Hepatocyte (in vitro differentiated cells): ENCODE data around the gene CMTM7. TPM values are rescaled to one million over a fixed set of nuclear protein-coding genes. Genes with fewer than 3 reads are reported as not detected.

Source experiments
- DNase-seq: peaks from one replicate; pipeline ENCODE4 v3.0.0-alpha.2; 2016; ENCODE audit warnings: low spot score
- H2AFZ ChIP-seq: fragments of 200-600 bp; sonication (generic); 2 replicates; pipeline ENCODE4 v1.6.0; 2016; ENCODE audit warnings: antibody characterized with exemption, mild to moderate bottlenecking
- H3K27ac ChIP-seq: fragments of 200-600 bp; sonication (generic); 2 replicates; pipeline ENCODE4 v1.5.1; 2016; ENCODE audit warnings: mild to moderate bottlenecking
- H3K27me3 ChIP-seq: fragments of 200-600 bp; sonication (generic); 2 replicates; pipeline ENCODE4 v1.6.1; 2016
- H3K36me3 ChIP-seq: fragments of 200-600 bp; sonication (generic); replicated peaks from 2 replicates; pipeline ENCODE4 v1.5.1; 2016; ENCODE audit warnings: low read depth; ENCODE audit not compliant: insufficient read depth
- H3K4me1 ChIP-seq: fragments of 200-600 bp; sonication (generic); 2 replicates; pipeline ENCODE4 v1.5.1; 2016; ENCODE audit warnings: mild to moderate bottlenecking, moderate library complexity; ENCODE audit not compliant: insufficient read depth
- H3K4me2 ChIP-seq: fragments of 200-600 bp; sonication (generic); 2 replicates; pipeline ENCODE4 v1.6.0; 2016
- H3K4me3 ChIP-seq: fragments of 200-600 bp; sonication (generic); 2 replicates; pipeline ENCODE4 v1.5.1; 2016; ENCODE audit warnings: mild to moderate bottlenecking
- H3K79me2 ChIP-seq: fragments of 200-600 bp; sonication (generic); 2 replicates; pipeline ENCODE4 v1.6.0; 2017; ENCODE audit warnings: mild to moderate bottlenecking
- H3K9me2 ChIP-seq: fragments of 200-600 bp; sonication (generic); replicated peaks from 2 replicates; pipeline ENCODE4 v1.6.0; 2017; ENCODE audit warnings: mild to moderate bottlenecking; ENCODE audit not compliant: insufficient read depth
- H3K9me3 ChIP-seq: fragments of 200-600 bp; sonication (generic); 2 replicates; pipeline ENCODE4 v1.5.1; 2016; ENCODE audit warnings: low read depth, mild to moderate bottlenecking
- H4K20me1 ChIP-seq: fragments of 200-600 bp; sonication (generic); 2 replicates; pipeline ENCODE4 v1.6.0; 2016; ENCODE audit warnings: mild to moderate bottlenecking; ENCODE audit not compliant: insufficient read depth, poor library complexity, severe bottlenecking
- EZH2 ChIP-seq: fragments of 200-600 bp; sonication (generic); IDR thresholded peaks from 2 replicates; pipeline ENCODE4 v1.6.1; 2016; ENCODE audit warnings: antibody characterized with exemption, mild to moderate bottlenecking, borderline replicate concordance
- EZH2phosphoT487 ChIP-seq: fragments of 200-600 bp; sonication (generic); IDR thresholded peaks from one replicate; pipeline ENCODE4 v1.6.1; 2018; ENCODE audit warnings: antibody characterized with exemption, mild to moderate bottlenecking, low read depth, moderate library complexity; ENCODE audit not compliant: unreplicated experiment, severe bottlenecking
- WGBS: methylation state at CpG from one replicate; pipeline ENCODE4 v1.1.6; 2016; ENCODE audit warnings: low lambda C conversion rate; ENCODE audit errors: missing lambda C conversion rate; 5-methylcytosine and 5-hydroxymethylcytosine counted together
- polyA plus RNA-seq: library from polyadenylated mRNA; unstranded; fragments of >200 nt; fragmentation: Nextera tagmentation; extraction: Ambion mirVana; gene quantifications from 2 replicates; pipeline ENCODE4 v1.2.1, GENCODE V29; 2016
- total RNA-seq: library from RNA; depleted of rRNA; stranded (reverse); fragments of >200 nt; gene quantifications from 2 replicates; pipeline ENCODE4 v1.2.3, GENCODE V29; 2014
- TF ChIP-seq, protein P1 (sequence below): fragments of 200-600 bp; sonication (generic); IDR thresholded peaks from 2 replicates; pipeline ENCODE4 v1.5.1; 2016; ENCODE audit warnings: antibody characterized with exemption, mild to moderate bottlenecking; ENCODE audit not compliant: poor library complexity

CMTM7 gene
- total and polyA plus RNA-seq, 2 experiments from 2014 or later = 6.1 to 63.0 TPM

DNA sequence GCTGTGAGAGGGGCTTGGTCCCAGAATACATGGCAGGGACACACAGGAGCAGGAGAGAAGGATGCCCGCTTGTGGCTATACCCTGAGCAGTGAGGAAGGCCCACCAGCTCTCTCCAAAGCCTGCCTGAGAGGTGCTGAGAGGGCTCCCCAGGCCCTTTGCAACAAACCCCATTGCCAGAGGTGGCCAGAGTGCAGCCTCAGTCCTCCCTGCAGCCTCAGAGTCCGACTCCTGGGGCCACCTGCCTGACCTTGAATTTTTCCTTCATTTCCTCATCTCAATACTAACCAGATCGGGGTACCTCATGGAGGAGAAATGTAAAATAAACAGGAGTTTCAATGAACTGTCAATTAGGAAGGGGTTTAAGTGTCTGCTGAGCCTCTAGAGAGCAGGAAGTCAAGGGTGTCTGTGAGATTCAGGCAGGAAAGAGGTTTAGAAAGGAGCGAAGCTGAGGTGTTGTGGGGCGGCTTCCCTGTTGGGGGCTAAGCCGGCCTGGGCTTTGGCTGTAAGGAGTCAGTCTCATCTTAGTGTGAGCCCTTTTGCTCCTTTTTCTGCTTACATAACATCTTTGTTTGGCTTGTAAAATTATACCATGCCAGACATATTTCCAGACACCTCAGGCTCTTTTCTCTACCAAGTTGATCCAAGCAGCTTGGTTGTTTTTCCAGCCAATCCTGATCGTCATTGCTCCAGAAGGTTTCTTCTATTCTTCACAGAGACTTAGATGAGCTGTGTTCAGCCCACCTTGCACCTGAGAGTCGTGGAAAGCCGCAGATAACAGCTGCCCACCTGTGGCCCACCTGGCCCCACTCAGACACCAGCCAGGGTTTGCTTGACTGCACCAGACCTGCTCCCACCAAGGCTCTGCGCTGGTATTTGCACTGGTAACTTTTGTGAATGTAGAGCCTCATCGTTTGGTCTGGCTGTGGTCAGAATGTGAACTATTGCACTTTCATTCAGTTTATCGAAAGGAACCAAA lies 36.7 kb downstream of the CMTM7 start:
- H3K36me3 ChIP-seq = no peaks in the 10 kb centered on the region
- TF ChIP-seq, protein P1, sequence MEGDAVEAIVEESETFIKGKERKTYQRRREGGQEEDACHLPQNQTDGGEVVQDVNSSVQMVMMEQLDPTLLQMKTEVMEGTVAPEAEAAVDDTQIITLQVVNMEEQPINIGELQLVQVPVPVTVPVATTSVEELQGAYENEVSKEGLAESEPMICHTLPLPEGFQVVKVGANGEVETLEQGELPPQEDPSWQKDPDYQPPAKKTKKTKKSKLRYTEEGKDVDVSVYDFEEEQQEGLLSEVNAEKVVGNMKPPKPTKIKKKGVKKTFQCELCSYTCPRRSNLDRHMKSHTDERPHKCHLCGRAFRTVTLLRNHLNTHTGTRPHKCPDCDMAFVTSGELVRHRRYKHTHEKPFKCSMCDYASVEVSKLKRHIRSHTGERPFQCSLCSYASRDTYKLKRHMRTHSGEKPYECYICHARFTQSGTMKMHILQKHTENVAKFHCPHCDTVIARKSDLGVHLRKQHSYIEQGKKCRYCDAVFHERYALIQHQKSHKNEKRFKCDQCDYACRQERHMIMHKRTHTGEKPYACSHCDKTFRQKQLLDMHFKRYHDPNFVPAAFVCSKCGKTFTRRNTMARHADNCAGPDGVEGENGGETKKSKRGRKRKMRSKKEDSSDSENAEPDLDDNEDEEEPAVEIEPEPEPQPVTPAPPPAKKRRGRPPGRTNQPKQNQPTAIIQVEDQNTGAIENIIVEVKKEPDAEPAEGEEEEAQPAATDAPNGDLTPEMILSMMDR = no peak
- TF ChIP-seq EZH2 = no peak
- no peak for TF ChIP-seq EZH2phosphoT487
- no peaks in the 10 kb centered on the region for H4K20me1 ChIP-seq
- H3K79me2 ChIP-seq = peaks cover 31% of the 10 kb centered on the region
- no peaks in the 10 kb centered on the region for H3K4me1 ChIP-seq
- no peak overlapping the region for H3K27ac ChIP-seq
- no peaks in the 10 kb centered on the region for H3K9me3 ChIP-seq
- 84% methylated on average over 12 of the region's 12 CpGs for WGBS
- H3K4me3 ChIP-seq = no peak overlapping the region
- H3K4me2 ChIP-seq = no peak overlapping the region
- no peaks in the 10 kb centered on the region for H3K9me2 ChIP-seq
- no peaks in the 10 kb centered on the region for H3K27me3 ChIP-seq
- DNase-seq = no peak
- H2AFZ ChIP-seq = no peak overlapping the region

DNA sequence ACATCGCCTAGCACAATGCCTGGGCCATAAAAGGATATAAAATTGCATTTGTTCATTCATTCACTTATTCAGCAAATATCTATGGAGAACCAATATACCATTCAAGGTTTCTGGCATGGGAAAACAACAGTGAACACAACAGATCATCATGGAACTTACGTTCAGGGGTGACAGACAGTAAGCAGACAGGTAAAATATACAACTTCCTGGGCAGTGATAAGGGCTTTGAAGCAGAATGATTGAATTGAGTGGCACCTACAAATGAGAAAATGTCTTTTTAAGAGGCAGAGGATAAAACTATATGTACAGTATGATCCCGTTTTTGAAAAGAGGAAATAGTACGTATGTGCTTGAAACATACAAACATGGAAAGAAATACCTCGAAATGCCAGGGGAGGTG lies 39.2 kb downstream of the CMTM7 start:
- TF ChIP-seq EZH2 (no peak), EZH2phosphoT487 (no peak)
- TF ChIP-seq, protein P1 = no peak
- 82% methylated on average over 5 of the region's 5 CpGs for WGBS
- no peaks in the 10 kb centered on the region for H3K36me3 ChIP-seq

DNA sequence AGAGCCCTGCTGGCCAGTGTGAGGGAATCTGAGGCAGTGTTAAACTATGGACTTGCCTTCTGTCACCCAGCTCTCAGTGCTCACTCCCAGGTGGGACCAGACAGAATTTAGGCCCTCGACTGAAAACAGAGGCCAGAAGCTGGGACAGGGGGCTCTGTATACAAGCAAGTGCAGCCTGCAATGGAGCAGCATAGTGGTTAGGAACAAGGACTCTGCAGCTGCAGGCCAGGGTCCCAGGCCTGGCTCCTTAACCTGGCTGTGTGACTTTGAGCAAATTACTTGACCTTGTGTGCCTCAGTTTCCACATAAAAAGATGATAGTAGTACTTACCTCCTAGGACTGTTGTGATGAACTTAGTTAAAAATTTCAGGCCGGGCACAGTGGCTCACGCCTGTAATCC lies 39.8 kb downstream of the CMTM7 start:
- WGBS = 97% methylated on average over 3 of the region's 3 CpGs

More for the DNA sequence above, 39.2 kb downstream of the CMTM7 start:
- H3K9me3 ChIP-seq = no peaks in the 10 kb centered on the region
- no peak overlapping the region for H2AFZ ChIP-seq
- no peak overlapping the region for H3K27ac ChIP-seq
- H3K9me2 ChIP-seq = no peaks in the 10 kb centered on the region
- no peaks in the 10 kb centered on the region for H3K4me1 ChIP-seq
- peaks cover 26% of the 10 kb centered on the region for H3K79me2 ChIP-seq
- DNase-seq = no peak
- H3K4me3 ChIP-seq = no peak overlapping the region
- no peaks in the 10 kb centered on the region for H3K27me3 ChIP-seq
- H3K4me2 ChIP-seq = no peak overlapping the region
- no peaks in the 10 kb centered on the region for H4K20me1 ChIP-seq

More for the DNA sequence above, 39.8 kb downstream of the CMTM7 start:
- Histone ChIP-seq H3K4me2 (no peak overlapping the region), H3K27me3 (no peaks in the 10 kb centered on the region), H3K4me1 (no peaks in the 10 kb centered on the region), H2AFZ (no peak overlapping the region), H3K9me3 (no peaks in the 10 kb centered on the region), H3K9me2 (no peaks in the 10 kb centered on the region), H3K79me2 (peaks cover 21% of the 10 kb centered on the region), H4K20me1 (no peaks in the 10 kb centered on the region), H3K4me3 (no peak overlapping the region), H3K27ac (no peak overlapping the region), H3K36me3 (no peaks in the 10 kb centered on the region)
- DNase-seq = no peak
- TF ChIP-seq EZH2 (no peak), EZH2phosphoT487 (no peak)
- TF ChIP-seq, protein P1 = no peak
